ENCODE measurements around the gene FAM156A.
A peak's percentile ranks its signal among the peaks of the same experiment; 100 is the strongest.
"Not testable (repeated sequence)": the region's sequence is repeated elsewhere in the genome, so short reads cannot be mapped to it uniquely, and the experiment has no call there.

The FAM156A gene

GRCh38 chrX:52941728-52942127, 16.6 kb downstream of the FAM156A start:
- not testable (repeated sequence) for ATAC-seq (replicated peaks); H3K9me3 Mint-ChIP-seq; H3K4me3 Mint-ChIP-seq

DNA sequence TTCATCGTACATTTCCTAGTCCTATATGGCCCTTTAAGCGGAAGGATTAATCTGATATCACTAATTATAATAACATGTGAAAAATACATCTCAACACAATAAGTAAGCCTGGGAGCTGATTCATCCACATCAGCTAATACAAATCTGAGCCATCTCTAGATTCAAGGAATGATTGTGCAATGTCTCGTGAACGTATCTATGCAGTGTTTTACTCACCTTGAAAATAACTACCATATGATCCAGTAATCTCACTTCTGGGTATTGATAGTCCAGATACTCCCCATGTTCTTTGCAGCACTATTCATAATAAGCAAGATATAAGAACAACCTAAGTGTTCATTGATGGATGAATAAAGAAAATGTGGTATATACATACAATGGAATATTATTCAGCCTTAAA, 17.6 kb downstream of the FAM156A start:
- not testable (repeated sequence) for ATAC-seq (replicated peaks); DNase-seq; H3K27me3 Mint-ChIP-seq; H3K36me3 Mint-ChIP-seq; H3K4me1 Mint-ChIP-seq; H3K27ac Mint-ChIP-seq; H3K9me3 Mint-ChIP-seq; H3K4me3 Mint-ChIP-seq

More at GRCh38 chrX:52941728-52942127, 16.6 kb downstream of the FAM156A start:
- not testable (repeated sequence) for H3K4me1 Mint-ChIP-seq, H3K27ac Mint-ChIP-seq, H3K27me3 Mint-ChIP-seq, H3K36me3 Mint-ChIP-seq, DNase-seq

DNA sequence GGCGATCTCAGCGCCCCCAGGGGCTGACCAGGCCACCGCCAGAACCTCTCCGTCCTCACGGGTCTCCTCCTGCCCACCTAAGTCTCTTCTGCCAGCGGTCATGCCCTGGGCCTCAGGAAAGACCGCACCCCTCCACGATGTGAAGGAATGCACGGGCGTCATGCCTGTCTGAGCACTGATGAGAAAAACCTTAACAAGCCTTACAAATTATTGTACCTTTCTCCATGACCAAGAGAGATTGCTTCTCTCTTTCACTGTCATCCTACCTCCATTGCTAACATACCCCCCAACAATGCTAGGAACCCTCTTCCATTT, 22.9 kb downstream of the FAM156A start:
- not testable (repeated sequence) for H3K27me3 Mint-ChIP-seq; DNase-seq; H3K36me3 Mint-ChIP-seq; H3K4me1 Mint-ChIP-seq; H3K9me3 Mint-ChIP-seq; ATAC-seq (replicated peaks)
- H3K4me3 Mint-ChIP-seq, result peak overlapping the region; percentile 98 to 99
- H3K27ac Mint-ChIP-seq, result peak overlapping the region; percentile 98

DNA sequence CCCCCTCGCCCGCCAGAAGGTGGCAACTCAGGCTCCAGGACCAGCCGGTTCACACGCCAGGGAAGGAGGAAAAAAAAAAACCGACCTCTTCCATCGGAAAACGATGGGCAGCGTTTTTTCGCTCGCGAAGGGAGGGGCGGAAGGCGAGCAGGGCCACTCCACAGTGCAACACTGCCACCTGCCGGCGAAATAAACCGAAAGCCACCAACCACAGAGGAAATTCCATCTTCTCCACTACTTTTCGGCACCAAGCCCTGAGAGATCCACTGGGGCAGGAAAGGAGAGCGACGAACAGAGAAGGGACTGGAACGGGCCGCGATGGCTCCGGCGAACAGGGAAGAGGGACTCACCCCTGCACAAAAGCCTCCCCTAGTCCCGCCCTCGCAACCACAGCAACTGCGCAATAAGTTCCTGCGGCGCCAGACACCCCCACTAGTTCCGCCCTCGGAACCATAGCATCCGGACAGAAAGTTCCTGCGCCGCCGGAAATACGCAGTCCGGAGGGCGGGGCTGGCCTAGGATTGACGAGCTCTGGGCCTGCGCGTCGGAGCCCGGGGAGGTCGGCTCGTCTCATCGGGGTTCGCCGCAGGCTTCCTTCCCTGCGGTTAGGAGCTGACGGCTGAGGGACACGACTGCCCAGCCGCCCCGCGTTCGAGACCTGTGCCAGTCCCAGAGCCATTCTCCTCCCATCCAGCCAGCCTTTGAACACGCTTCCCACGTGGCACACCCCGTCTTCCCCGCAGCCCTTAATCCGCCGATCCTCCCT, 23.4 kb downstream of the FAM156A start:
- peaks cover 0 to 5% of the 10 kb centered on the region in 2 donors for H3K36me3 Mint-ChIP-seq
- H3K4me3 Mint-ChIP-seq, result peak overlapping the region; percentile 98 to 99
- peak; percentile 95 for DNase-seq

DNA sequence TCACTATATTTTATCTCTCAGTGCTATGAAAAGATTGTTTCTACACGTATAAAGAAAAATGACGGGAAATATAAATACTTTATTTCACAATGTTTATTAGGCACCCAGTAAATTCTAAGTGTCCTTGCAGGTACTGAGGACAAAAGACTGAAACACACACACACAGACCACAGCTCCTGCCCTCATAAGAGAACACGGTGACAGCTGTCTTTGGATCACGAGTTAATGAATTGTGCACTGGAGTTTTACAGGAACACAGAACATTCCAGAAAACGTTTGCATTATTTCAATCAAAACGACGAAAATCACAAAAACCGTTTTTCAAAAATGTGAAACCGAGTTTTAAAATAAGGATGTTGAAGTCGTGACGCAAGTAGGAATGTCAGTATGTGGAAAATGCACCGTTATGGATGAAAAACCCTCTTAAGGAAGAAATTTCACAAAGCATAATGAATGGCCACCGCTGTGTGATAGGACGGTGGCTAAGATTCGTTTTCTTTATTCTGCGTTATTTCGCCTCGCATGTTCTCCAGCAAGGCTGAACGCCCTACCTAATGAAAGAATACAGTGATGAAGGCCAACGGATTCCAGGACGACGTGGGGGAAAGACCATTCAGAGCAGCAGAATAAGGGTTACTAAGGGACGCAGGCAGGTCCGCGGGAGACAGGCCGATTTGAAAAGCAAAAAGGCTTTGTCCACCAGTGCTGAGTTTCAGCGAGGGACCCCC, 24.2 kb downstream of the FAM156A start:
- peak; percentile 22 to 31 for ATAC-seq (replicated peaks)
- Mint-ChIP-seq H3K9me3 (no peaks in the 10 kb centered on the region), H3K27me3 (no peaks in the 10 kb centered on the region), H3K4me3 (peak overlapping the region; percentile 98 to 99), H3K4me1 (peaks cover 5 to 7% of the 10 kb centered on the region in 2 donors), H3K36me3 (peaks cover 0 to 5% of the 10 kb centered on the region in 2 donors), H3K27ac (peak overlapping the region; percentile 98)
- DNase-seq, result no peak

More for the DNA sequence above, 23.4 kb downstream of the FAM156A start:
- Mint-ChIP-seq H3K9me3 (no peaks in the 10 kb centered on the region), H3K27me3 (no peaks in the 10 kb centered on the region), H3K27ac (peak overlapping the region; percentile 98), H3K4me1 (peaks cover 5 to 7% of the 10 kb centered on the region in 2 donors)
- ATAC-seq (replicated peaks), result peak; percentile 92 to 94

- ATAC-seq (replicated peaks) (no peak), DNase-seq (no peak)
- Mint-ChIP-seq H3K36me3 (peaks cover 0 to 5% of the 10 kb centered on the region in 2 donors), H3K4me1 (peaks cover 5 to 7% of the 10 kb centered on the region in 2 donors), H3K4me3 (no peak overlapping the region), H3K27me3 (peaks cover 0 to 3% of the 10 kb centered on the region in 2 donors), H3K27ac (no peak overlapping the region), H3K9me3 (no peaks in the 10 kb centered on the region)
Observed at GRCh38 chrX:52933213-52933612, 25.1 kb downstream of the FAM156A start.

DNA sequence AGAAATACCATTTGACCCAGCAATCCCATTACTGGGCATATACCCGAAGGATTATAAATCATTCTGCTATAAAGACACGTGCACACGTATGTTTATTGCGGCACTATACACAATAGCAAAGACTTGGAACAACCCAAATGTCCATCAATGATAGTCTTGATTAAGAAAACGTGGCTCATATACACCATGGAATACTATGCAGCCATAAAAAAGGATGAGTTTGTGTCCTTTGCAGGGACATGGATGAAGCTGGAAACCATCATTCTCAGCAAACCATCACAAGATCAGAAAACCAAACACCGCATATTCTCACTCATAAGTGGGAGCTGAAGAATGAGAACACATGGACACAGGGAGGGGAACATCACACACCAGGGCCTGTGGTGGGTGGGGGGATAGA, 28.1 kb downstream of the FAM156A start:
- H3K4me3 Mint-ChIP-seq; H3K4me1 Mint-ChIP-seq; H3K27me3 Mint-ChIP-seq; ATAC-seq (replicated peaks); H3K9me3 Mint-ChIP-seq; DNase-seq; H3K36me3 Mint-ChIP-seq; H3K27ac Mint-ChIP-seq: not testable (repeated sequence)

- Mint-ChIP-seq H3K4me1 (peaks cover 16 to 21% of the 10 kb centered on the region in 2 donors), H3K27ac (peak overlapping the region; percentile 60), H3K27me3 (peaks cover 0 to 8% of the 10 kb centered on the region in 2 donors), H3K36me3 (no peaks in the 10 kb centered on the region), H3K9me3 (no peaks in the 10 kb centered on the region), H3K4me3 (peak overlapping the region; percentile 54 to 57)
- ATAC-seq (replicated peaks) (peak; percentile 66 to 69), DNase-seq (peak; percentile 44)
Observed at GRCh38 chrX:52923781-52924241, 34.5 kb downstream of the FAM156A start.

- H3K4me1 Mint-ChIP-seq; H3K27me3 Mint-ChIP-seq; H3K36me3 Mint-ChIP-seq; H3K27ac Mint-ChIP-seq; DNase-seq; H3K9me3 Mint-ChIP-seq; ATAC-seq (replicated peaks); H3K4me3 Mint-ChIP-seq: not testable (repeated sequence)
Observed at GRCh38 chrX:52914704-52915103, 43.6 kb downstream of the FAM156A start.

DNA sequence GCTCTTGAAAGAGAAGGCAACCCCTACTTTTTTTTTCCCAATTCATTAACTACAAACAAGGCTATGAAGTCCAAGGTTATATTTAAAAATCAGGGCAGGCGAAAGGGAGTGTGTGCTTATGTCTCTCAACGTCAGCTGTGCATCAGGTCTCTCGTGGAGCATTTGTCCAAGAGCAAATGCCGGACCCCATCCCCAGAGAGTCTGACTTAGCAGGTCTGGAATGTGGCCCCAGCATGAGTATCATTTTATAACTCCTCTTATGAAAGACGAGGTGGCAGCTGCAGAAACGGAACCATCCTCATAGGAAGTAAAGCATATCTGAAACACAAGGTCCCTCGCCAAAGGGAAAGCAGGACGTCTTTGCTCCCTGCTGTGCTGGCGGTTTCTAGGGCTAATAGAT, 44.6 kb downstream of the FAM156A start:
- not testable (repeated sequence) for H3K27ac Mint-ChIP-seq; H3K9me3 Mint-ChIP-seq; DNase-seq; H3K36me3 Mint-ChIP-seq; H3K4me1 Mint-ChIP-seq; ATAC-seq (replicated peaks); H3K27me3 Mint-ChIP-seq; H3K4me3 Mint-ChIP-seq

GRCh38 chrX:52909313-52909969, 48.9 kb downstream of the FAM156A start:
- H3K27me3 Mint-ChIP-seq; H3K27ac Mint-ChIP-seq; ATAC-seq (replicated peaks); H3K9me3 Mint-ChIP-seq; H3K4me3 Mint-ChIP-seq; H3K36me3 Mint-ChIP-seq; DNase-seq; H3K4me1 Mint-ChIP-seq: not testable (repeated sequence)

DNA sequence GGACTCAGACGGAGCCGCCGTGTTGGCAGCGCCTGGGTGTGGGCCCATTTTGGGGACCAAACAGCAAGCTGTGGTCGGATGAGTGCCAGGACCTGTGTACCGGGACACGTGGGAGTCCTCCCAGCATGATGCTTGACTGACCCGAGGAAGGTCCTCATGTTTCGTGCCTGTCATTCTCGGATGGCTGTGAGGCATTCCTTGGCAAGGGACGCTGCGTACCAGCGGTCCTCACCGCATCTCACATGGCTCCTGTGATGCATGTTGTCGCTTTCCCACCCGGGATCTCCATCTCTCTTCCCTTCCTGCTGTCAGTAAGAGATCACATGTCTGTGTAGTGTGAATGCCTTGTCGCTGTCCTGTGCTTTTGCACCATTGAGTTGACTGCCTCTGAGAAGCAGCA, 50.4 kb downstream of the FAM156A start:
- H3K27me3 Mint-ChIP-seq, result not testable (repeated sequence)

DNA sequence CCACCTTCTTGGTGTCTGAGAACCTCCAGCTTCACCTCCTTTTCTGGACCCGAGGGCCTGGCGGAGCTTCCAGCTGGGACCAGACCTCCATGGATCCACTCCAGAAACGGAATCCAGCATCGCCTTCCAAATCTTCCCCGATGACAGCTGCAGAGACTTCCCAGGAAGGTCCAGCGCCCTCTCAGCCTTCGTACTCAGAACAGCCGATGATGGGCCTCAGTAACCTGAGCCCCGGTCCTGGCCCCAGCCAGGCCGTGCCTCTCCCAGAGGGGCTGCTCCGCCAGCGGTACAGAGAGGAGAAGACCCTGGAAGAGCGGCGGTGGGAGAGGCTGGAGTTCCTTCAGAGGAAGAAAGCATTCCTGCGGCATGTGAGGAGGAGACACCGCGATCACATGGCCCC, 51.2 kb downstream of the FAM156A start:
- H3K4me1 Mint-ChIP-seq; DNase-seq; H3K27me3 Mint-ChIP-seq; H3K27ac Mint-ChIP-seq; H3K36me3 Mint-ChIP-seq; H3K9me3 Mint-ChIP-seq; H3K4me3 Mint-ChIP-seq; ATAC-seq (replicated peaks): not testable (repeated sequence)

More for the DNA sequence above, 50.4 kb downstream of the FAM156A start:
- not testable (repeated sequence) for H3K27ac Mint-ChIP-seq; H3K9me3 Mint-ChIP-seq; DNase-seq; H3K4me3 Mint-ChIP-seq; H3K36me3 Mint-ChIP-seq; ATAC-seq (replicated peaks); H3K4me1 Mint-ChIP-seq

DNA sequence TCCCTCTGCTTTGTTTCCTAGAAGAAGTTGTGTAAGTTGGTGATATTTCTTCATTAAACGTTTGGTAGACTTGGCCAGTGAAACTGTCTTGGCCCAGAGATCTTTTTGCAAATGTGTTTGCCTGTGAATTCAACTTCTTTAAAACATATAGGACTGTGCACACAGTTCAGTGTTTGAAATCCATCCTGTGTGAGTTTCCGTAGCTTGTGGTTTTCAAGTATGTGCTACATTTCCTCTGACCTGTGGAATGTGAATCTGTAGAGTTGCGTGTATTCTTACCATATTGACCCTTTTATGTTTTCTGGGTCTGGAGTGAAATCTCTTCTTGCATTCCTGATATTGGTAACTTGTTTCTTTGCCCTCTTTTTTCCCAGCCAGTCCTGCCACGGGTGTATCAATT, 52.2 kb downstream of the FAM156A start:
- not testable (repeated sequence) for H3K27ac Mint-ChIP-seq; H3K4me3 Mint-ChIP-seq; H3K27me3 Mint-ChIP-seq; H3K9me3 Mint-ChIP-seq; DNase-seq; H3K4me1 Mint-ChIP-seq; ATAC-seq (replicated peaks); H3K36me3 Mint-ChIP-seq
